Measurements from ENCODE around the gene VASH1. TPM values are rescaled to one million over a fixed set of nuclear protein-coding genes. Genes with fewer than 3 reads are reported as not detected.

Gene VASH1
- total and polyA plus RNA-seq, 2 donors (not counting 3 experiments of a cell fraction or from before 2014, with no cell fraction given): 39.8 to 168 TPM

DNA sequence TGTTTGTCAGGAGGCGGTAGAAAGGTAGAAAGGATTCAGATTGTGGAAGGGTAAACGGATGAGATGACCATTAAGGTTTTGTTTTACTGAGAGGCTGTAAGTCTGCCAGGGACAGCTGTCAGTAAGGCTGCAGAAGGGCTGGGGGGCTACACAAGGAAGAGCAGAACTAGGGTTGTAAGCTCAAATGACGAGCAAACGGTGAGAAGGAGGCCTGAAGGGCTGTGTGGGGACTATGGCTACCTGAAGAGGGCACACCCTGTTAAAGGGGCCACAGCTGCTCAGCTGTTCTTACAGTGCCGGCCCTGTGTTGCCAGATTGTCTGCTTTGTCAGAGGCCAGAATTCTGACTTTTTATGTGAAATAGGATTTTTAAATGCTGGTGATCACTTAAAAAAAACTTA is 19.1 kb downstream of the VASH1 start:
- Histone ChIP-seq H3K36me3 (ENCODE audit: control insufficient read depth in 2 of 2, extremely low read depth in 1 of 2, insufficient read depth in 2 of 2, low read length in 2 of 2) (peaks cover 2 to 36% of the 10 kb centered on the region in 2 experiments), H3K79me2 (ENCODE audit: control insufficient read depth, insufficient read depth, low read length) (no peaks in the 10 kb centered on the region), H3K4me2 (ENCODE audit: insufficient read depth, low read length) (no peak overlapping the region), H3K9me3 (replicated peaks; ENCODE audit: control insufficient read depth, insufficient read depth, low read length) (no peaks in the 10 kb centered on the region), H3K4me1 (ENCODE audit: control insufficient read depth, extremely low read depth, insufficient read depth, low read length) (no peaks in the 10 kb centered on the region), H3K9ac (replicated peaks; ENCODE audit: extremely low read depth, insufficient read depth, low read length) (no peak overlapping the region), H3K4me3 (replicated peaks in 1 of 3; ENCODE audit: insufficient read depth in 1 of 3, low read depth in 1 of 3, low read length in 3 of 3) (no peak overlapping the region), H2AFZ (ENCODE audit: low read depth, low read length) (no peak overlapping the region), H3K27me3 (ENCODE audit: control insufficient read depth in 2 of 2, insufficient read depth in 2 of 2, low read length in 2 of 2) (no peaks in the 10 kb centered on the region), H3K27ac (ENCODE audit: insufficient read depth, low read depth, low read length) (no peak overlapping the region), H4K20me1 (replicated peaks; ENCODE audit: control insufficient read depth, extremely low read depth, insufficient read depth, low read length) (no peaks in the 10 kb centered on the region), H3K9me1 (replicated peaks; ENCODE audit: control insufficient read depth, extremely low read depth, insufficient read depth, low read length) (no peaks in the 10 kb centered on the region)
- dilution Hi-C loops (cut with MboI; ENCODE audit: extremely low pct_ligation_motif_present, low sequenced_read_pairs): no loop called here
- ChIA-PET POLR2A (no interaction called here), CTCF (interaction anchor here (1.6 to 15.4 kb wide), 3 partner anchors 10 to 67 kb away, joined by 4 to 557 read pairs (median 7); no protein-coding TSS in a partner anchor)
- BruUV-seq (replicated peaks): no TSS peak
- no peak for TF ChIP-seq JUN (IDR thresholded peaks at IDR 0.05; ENCODE audit: borderline replicate concordance, insufficient read depth, insufficient read length, low read depth)
- no peak for TF ChIP-seq MYC (IDR thresholded peaks at IDR 0.05; ENCODE audit: low read depth, low read length)
- TF ChIP-seq, protein P1, sequence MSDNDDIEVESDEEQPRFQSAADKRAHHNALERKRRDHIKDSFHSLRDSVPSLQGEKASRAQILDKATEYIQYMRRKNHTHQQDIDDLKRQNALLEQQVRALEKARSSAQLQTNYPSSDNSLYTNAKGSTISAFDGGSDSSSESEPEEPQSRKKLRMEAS (IDR thresholded peaks at IDR 0.05; ENCODE audit: insufficient read depth, insufficient read length): no peak
- TF ChIP-seq POLR2AphosphoS5 (IDR thresholded peaks at IDR 0.05; ENCODE audit: insufficient read depth, low read depth, low read length): no peak
- TF ChIP-seq EZH2 (IDR thresholded peaks at IDR 0.05; ENCODE audit: borderline replicate concordance, low read depth, low read length, severe bottlenecking): no peak
- TF ChIP-seq GATA2 (IDR thresholded peaks at IDR 0.05; ENCODE audit: insufficient read depth, insufficient read length, low read depth, low read length): no peak
- TF ChIP-seq, protein P2, sequence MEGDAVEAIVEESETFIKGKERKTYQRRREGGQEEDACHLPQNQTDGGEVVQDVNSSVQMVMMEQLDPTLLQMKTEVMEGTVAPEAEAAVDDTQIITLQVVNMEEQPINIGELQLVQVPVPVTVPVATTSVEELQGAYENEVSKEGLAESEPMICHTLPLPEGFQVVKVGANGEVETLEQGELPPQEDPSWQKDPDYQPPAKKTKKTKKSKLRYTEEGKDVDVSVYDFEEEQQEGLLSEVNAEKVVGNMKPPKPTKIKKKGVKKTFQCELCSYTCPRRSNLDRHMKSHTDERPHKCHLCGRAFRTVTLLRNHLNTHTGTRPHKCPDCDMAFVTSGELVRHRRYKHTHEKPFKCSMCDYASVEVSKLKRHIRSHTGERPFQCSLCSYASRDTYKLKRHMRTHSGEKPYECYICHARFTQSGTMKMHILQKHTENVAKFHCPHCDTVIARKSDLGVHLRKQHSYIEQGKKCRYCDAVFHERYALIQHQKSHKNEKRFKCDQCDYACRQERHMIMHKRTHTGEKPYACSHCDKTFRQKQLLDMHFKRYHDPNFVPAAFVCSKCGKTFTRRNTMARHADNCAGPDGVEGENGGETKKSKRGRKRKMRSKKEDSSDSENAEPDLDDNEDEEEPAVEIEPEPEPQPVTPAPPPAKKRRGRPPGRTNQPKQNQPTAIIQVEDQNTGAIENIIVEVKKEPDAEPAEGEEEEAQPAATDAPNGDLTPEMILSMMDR (IDR thresholded peaks at IDR 0.05; ENCODE audit: extremely low read depth in 1 of 2, insufficient read depth in 1 of 2, low read depth in 1 of 2, low read length in 2 of 2): no peak
- TF ChIP-seq POLR2A (IDR thresholded peaks at IDR 0.05; ENCODE audit: low read depth, low read length): no peak
- TF ChIP-seq FOS (IDR thresholded peaks at IDR 0.05; ENCODE audit: borderline replicate concordance, insufficient read depth, low read length): no peak
- FAIRE-seq: no peak
- no peak for DNase-seq (ENCODE audit: low read depth, low spot score)
- intact Hi-C loops (cut with micrococcal nuclease): no loop called here
